Astrocyte (in vitro differentiated cells and primary cell): ENCODE results near the gene ZNF768.

Experiments used
- EZH2 ChIP-seq: IDR thresholded peaks from 2 replicates; pipeline ENCODE4 v1.6.1; 2012; ENCODE audit warnings: mild to moderate bottlenecking, low read length, inconsistent platforms; ENCODE audit not compliant: insufficient read depth
- TF ChIP-seq, protein P1 (sequence below): IDR thresholded peaks from 2 replicates; pipeline ENCODE4 v1.5.1; 2011; ENCODE audit warnings: low read depth, mild to moderate bottlenecking, inconsistent platforms, low read length, moderate library complexity; ENCODE audit not compliant: insufficient read depth

DNA sequence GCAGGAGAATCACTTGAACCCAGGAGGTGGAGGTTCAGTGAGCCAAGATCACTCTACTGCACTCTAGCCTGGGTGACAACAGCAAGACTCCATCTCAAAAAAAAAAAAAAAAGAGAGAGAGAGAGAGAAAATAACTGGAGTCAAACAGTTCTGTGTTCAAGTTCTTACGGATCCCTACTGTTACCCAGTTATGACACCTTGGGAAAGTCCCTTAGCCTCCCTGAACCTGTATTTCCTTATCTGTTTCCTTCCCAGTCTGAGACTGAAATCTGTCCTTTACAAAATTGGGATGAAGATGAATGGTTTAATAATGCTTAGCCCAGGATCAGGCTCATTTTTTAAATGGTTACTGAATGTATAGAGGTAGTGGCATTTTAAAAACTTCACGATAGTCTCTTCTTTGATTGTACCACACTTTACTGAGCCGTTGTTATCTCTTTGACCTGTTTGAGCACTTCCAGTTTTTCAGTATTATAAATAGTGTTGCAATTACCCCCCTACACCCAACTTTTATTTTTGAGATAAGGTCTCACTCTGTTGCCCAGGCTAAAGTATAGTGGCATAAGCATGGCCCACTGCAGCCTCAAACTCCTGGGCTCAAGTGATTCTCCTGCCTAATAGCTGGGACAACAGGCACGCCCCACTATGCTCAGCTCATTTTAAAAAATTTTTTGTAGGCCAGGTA is 17.1 kb downstream of the ZNF768 start:
- TF ChIP-seq, protein P1, sequence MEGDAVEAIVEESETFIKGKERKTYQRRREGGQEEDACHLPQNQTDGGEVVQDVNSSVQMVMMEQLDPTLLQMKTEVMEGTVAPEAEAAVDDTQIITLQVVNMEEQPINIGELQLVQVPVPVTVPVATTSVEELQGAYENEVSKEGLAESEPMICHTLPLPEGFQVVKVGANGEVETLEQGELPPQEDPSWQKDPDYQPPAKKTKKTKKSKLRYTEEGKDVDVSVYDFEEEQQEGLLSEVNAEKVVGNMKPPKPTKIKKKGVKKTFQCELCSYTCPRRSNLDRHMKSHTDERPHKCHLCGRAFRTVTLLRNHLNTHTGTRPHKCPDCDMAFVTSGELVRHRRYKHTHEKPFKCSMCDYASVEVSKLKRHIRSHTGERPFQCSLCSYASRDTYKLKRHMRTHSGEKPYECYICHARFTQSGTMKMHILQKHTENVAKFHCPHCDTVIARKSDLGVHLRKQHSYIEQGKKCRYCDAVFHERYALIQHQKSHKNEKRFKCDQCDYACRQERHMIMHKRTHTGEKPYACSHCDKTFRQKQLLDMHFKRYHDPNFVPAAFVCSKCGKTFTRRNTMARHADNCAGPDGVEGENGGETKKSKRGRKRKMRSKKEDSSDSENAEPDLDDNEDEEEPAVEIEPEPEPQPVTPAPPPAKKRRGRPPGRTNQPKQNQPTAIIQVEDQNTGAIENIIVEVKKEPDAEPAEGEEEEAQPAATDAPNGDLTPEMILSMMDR: no peak
- no peak for TF ChIP-seq EZH2
